Measurements from ENCODE around the gene FOXI2. TPM values are rescaled to one million over a fixed set of nuclear protein-coding genes. Genes with fewer than 3 reads are reported as not detected.

The FOXI2 gene
- total RNA-seq, 2 experiments from 2014 or later: not detected

DNA sequence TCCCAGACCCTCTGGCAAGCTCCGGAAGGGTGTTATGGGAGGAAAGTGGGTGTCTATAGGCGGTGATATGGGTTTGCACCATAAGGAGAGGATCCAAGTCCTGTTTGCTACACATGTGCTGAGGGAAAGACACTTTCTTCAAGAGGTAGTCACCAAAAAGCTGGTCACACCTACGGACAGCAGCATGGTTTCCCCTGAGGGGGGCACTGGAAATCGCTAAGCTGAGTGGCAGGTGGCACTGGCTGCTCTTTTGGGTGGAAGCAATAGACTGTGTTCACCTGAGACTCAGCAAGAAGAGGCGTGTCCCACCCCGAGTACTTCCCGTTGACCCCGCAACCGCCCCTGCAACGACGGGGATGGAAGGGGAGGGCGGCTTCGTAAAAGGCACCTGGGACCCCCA lies 1.8 kb upstream of the FOXI2 start:
- Mint-ChIP-seq H3K27me3 (peaks cover 42% of the 10 kb centered on the region), H3K4me1 (no peaks in the 10 kb centered on the region), H3K9me3 (no peaks in the 10 kb centered on the region), H3K4me3 (no peak overlapping the region), H3K36me3 (ENCODE audit: low read depth) (no peaks in the 10 kb centered on the region), H3K27ac (no peak overlapping the region)
- POLR2A ChIA-PET: no interaction called here
- DNase-seq: no peak
- CTCF ChIA-PET: interaction anchor here (1.2 kb wide), 1 partner anchor 19 kb away, joined by 5 read pairs; no protein-coding TSS in a partner anchor

DNA sequence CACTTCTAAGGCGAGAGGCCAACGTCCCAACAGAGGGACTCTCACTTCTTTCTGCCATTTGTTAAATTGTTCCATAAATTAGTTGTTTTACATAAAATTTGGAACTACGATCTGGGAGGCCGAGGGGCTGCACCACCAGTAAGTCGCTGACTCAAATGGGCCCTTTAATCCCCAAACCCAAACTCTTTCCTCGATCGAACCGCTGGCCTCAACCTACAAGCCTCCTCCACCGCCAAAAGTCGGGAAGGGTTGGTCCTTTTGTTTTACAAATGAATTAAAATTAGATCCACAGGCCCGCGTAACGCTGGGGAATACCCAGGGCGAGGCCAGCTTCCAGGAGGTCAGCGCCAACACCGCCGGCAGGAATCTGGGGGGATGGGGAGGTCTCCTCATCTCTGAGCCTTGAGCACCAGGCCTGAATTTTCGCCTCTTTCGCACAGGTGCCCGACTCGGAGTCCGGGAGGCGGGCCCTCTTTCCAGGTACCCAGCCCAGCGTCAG lies 1.2 kb upstream of the FOXI2 start:
- no peak for DNase-seq
- Mint-ChIP-seq H3K9me3 (no peaks in the 10 kb centered on the region), H3K4me1 (no peaks in the 10 kb centered on the region), H3K36me3 (ENCODE audit: low read depth) (no peaks in the 10 kb centered on the region), H3K27ac (no peak overlapping the region), H3K4me3 (no peak overlapping the region), H3K27me3 (peaks cover 42% of the 10 kb centered on the region)
- ChIA-PET CTCF (no interaction called here), POLR2A (no interaction called here)

DNA sequence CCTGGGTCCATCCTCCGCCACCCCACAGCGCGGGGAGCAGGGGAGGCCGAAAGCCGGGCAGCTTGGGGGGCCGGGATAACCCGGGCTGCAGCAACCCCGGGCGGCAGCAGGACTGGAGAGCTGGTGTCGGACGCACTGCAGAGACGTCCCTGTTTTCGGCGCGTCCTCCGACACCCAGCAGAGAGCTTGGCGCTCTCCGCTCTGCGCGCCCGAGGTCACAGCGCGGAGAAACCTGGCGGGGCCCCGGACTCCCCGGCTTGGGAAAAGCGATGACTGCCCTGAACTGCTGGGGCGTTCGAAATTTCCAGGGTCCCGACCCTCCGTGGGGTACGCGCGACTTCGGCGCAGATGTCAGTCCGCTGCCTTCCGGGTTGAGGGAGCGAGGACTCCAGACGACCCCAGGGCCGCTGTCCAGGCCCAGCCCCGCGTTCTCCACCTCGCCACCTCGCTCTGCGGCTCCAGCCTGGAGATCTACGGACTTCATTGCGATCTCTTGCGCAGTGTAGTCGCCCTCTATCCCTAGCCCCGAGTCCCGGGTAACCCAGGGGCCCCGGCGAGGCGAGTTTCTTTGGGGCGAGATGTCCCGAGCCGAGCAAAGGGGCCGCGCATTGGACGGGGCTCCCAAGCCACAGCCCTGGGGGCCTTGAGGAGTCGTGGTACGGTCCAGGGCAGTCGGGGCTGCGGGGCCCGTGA lies 617 bp upstream of the FOXI2 start:
- Mint-ChIP-seq H3K4me3 (no peak overlapping the region), H3K27ac (no peak overlapping the region), H3K27me3 (peaks cover 42% of the 10 kb centered on the region), H3K36me3 (ENCODE audit: low read depth) (no peaks in the 10 kb centered on the region), H3K9me3 (no peaks in the 10 kb centered on the region), H3K4me1 (no peaks in the 10 kb centered on the region)
- ChIA-PET POLR2A (no interaction called here), CTCF (no interaction called here)
- DNase-seq: no peak

DNA sequence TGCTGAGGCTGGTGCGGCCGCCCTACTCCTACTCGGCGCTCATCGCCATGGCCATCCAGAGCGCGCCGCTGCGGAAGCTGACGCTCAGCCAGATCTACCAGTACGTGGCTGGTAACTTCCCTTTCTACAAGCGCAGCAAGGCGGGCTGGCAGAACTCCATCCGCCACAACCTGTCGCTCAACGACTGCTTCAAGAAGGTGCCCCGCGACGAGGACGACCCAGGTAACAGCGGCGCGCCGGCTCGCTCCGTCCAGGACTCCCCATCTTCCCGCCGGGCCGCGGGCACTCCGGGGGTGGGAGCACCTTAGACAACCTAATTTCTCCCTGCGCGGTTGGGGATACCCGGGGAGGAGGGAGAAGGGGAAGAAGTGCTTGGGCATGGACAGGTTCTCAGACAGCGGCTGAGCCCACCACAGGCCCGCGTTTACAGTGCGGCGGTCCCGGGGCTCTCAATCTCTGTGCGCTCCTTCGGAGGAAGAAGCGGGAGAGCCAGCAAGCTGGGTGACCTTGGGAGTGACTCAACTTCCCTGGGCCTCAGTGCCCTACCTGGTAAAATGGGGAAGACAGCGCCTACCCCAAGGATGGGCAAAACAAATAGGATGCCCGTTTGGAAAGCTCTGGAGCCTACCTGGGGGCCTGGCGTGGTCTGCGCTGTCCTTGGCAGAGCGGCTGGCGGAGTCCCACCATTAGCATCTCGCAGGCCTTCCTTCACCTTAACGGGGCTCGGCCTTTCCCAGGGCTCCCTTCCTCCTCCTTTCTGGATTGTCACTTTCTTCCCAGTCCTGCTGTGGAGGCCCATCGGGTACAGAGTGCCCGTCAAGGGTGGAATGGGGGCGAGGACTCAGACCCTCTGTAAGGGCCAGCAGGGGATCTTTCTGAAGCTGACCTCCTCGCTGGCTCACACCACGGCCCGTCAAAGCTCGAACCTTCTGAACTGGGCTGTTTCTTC lies 852 bp downstream of the FOXI2 start:
- Mint-ChIP-seq H3K27me3 (peaks cover 39% of the 10 kb centered on the region), H3K36me3 (ENCODE audit: low read depth) (no peaks in the 10 kb centered on the region), H3K9me3 (no peaks in the 10 kb centered on the region), H3K4me1 (no peaks in the 10 kb centered on the region), H3K27ac (no peak overlapping the region), H3K4me3 (no peak overlapping the region)
- ChIA-PET CTCF (no interaction called here), POLR2A (no interaction called here)
- DNase-seq: no peak

DNA sequence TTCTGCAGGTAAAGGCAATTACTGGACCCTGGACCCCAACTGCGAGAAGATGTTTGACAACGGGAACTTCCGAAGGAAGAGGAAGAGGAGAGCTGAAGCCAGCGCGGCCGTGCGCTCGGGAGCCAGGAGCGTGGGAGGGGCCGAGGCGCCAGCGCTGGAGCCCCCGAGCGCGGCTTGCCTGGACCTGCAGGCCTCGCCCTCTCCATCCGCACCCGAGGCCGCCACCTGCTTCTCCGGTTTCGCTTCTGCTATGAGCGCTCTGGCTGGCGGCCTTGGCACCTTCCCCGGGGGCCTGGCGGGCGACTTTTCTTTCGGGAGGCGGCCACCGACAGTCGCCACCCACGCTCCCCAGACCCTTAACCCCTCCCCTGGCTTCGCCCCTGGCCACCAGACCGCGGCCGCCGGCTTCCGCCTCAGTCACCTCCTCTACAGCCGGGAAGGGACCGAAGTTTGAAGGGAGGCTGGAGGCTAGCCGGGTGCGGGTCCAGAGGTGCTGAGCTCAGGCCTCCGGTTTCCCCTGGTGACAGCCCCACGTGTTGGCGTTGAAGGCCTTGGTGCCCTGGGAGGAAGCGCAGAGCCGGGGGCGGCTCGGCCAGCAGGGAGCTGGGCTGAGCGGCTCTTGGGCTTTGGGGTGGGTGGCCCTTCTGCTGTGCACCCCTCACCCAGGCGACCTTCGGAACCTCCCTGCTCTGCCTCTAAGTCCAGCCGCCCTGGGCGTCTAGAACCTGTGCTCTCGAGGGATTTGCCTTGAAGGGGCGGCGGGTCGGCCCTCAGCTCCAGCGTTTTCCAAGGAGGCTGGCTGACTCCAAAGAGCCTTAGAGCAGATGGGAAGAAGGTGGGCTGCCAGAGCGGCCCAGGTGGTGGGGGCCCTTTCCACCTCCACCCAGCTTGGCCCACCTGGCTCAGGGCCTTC lies 1.8 kb downstream of the FOXI2 start:
- Mint-ChIP-seq H3K9me3 (no peaks in the 10 kb centered on the region), H3K36me3 (ENCODE audit: low read depth) (no peaks in the 10 kb centered on the region), H3K4me1 (no peaks in the 10 kb centered on the region), H3K4me3 (no peak overlapping the region), H3K27ac (no peak overlapping the region), H3K27me3 (peaks cover 30% of the 10 kb centered on the region)
- DNase-seq: no peak
- CTCF ChIA-PET: no interaction called here
- POLR2A ChIA-PET: no interaction called here

DNA sequence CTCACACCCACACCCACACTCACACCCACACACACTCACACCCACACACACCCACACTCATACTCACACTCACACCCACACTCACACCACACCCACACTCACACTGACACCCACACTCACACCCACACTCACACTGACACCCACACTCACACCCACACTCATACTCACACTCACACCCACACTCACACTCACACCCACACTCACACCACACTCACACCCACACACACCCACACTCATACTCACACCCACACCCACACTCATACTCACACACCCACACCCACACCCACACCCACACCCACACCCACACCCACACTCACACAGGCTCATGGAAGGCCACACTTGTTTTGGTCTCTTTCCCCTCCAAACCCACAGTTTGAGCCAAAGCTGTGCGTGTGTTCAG lies 2.9 kb downstream of the FOXI2 start:
- Mint-ChIP-seq H3K4me1 (no peaks in the 10 kb centered on the region), H3K9me3 (no peaks in the 10 kb centered on the region), H3K4me3 (no peak overlapping the region), H3K27me3 (peaks cover 19% of the 10 kb centered on the region), H3K36me3 (ENCODE audit: low read depth) (no peaks in the 10 kb centered on the region), H3K27ac (no peak overlapping the region)
- ChIA-PET POLR2A (no interaction called here), CTCF (no interaction called here)
- DNase-seq: no peak

DNA sequence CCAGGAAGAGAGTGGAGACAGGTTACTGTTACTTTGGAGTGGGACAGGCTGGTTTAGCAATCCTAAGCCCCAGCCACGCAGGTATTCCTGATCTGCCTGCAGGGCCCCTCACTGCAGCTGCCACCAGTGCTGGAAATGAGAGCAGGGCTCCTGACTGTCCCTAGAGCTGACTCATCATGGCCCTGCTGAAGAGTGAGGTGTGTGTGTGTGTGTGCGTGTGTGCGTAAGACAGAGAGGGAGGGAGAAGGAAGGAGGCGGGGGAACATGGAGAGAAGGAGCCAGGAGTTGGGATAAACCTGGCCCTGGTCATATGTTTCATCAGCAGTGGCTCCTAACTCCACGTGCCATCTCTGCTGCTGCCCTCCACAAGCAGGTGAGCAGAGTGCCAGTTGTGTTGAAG lies 3.6 kb downstream of the FOXI2 start:
- Mint-ChIP-seq H3K4me1 (no peaks in the 10 kb centered on the region), H3K36me3 (ENCODE audit: low read depth) (no peaks in the 10 kb centered on the region), H3K4me3 (no peak overlapping the region), H3K27ac (no peak overlapping the region), H3K9me3 (no peaks in the 10 kb centered on the region), H3K27me3 (peaks cover 12% of the 10 kb centered on the region)
- ChIA-PET CTCF (no interaction called here), POLR2A (no interaction called here)
- DNase-seq: no peak

DNA sequence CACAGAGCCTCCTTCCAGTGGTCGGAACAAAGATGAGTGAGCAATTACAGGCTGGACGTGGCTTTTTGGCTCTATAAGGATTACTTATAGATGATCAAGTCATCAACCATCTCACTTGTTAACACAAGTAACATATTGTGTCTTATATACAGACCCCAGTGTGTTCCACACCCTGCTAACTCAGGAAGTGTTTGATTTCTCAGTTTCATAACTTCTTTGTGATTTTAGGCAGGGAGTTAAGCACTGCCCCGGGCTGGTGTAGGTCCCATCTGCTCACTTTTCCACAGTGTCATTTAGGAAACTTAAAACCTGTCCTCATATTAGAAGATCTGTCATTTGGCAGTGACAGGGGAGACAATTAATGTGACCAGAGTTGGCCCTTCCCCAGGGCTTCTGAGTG lies 6.2 kb downstream of the FOXI2 start:
- no peaks in the 10 kb centered on the region for H3K4me1 Mint-ChIP-seq
- POLR2A ChIA-PET: no interaction called here
- H3K27ac Mint-ChIP-seq: no peak overlapping the region
- H3K4me3 Mint-ChIP-seq: no peak overlapping the region
- CTCF ChIA-PET: no interaction called here
- no peak for DNase-seq
- H3K9me3 Mint-ChIP-seq: no peaks in the 10 kb centered on the region
- H3K36me3 Mint-ChIP-seq (ENCODE audit: low read depth): no peaks in the 10 kb centered on the region
- H3K27me3 Mint-ChIP-seq: peaks cover 2% of the 10 kb centered on the region

DNA sequence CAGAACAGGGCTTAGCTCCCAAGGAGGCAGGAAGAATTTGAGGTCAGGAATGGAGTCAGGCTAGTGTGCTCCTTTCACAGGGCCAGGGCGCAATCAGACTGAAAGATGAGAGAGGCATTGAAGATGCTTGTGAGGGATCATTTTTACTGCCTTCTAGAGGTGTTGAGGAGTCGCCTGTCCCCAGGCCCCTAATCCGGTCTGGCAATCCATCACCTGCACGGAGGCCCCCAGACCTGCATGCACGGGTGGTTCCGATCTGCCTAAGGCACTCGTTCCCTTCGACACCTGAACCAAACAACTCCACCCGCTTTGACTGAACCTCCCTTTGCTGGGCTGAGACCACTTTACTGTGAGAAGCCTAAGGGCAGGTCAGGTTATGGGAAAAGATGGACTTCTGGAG lies 8.0 kb downstream of the FOXI2 start:
- no peak overlapping the region for H3K27ac Mint-ChIP-seq
- no peaks in the 10 kb centered on the region for H3K36me3 Mint-ChIP-seq (ENCODE audit: low read depth)
- H3K4me1 Mint-ChIP-seq: no peaks in the 10 kb centered on the region
- no peaks in the 10 kb centered on the region for H3K27me3 Mint-ChIP-seq
- ChIA-PET POLR2A (no interaction called here), CTCF (no interaction called here)
- no peak overlapping the region for H3K4me3 Mint-ChIP-seq
- H3K9me3 Mint-ChIP-seq: no peaks in the 10 kb centered on the region
- no peak for DNase-seq

DNA sequence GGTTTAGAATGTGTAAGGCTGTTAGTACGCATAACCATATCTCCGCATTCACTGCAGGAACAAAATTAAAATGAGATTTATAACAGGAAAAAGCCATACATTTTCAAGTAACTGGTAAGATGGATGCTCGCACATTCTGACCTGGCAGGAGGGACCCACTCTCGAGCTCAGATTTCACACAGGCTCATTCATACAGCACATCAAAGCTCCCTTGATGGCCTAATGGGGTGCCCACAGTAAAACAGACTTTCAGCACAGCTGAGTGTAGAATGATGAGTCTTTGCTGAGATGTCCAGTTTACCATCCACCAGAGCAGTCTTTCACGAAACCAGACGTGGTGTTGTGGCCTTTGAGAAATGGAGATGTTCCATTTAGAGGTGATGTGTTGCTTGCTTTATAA lies 8.9 kb downstream of the FOXI2 start:
- POLR2A ChIA-PET: no interaction called here
- CTCF ChIA-PET: no interaction called here

DNA sequence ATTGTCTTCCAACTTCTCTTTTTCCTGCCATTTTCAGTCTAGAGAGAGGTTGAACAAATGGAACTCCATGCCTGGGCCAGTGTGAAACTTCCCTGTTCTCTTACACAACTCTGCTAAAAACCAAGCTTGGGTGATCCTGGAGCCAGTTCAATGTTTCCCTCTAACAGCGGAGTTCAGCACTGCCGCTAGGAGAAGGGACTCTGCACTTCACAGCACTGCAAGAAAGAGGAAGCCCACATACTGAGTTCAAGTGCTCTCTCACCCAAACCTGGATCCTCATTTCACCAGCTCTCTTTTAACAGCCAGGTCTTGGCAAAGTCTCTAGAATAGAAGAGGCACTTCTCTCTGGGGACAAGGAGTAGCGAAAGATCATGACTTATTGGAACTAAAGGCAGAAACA lies 18.8 kb downstream of the FOXI2 start:
- CTCF ChIA-PET: no interaction called here
- H3K27me3 Mint-ChIP-seq: no peaks in the 10 kb centered on the region

More for the DNA sequence above, 8.9 kb downstream of the FOXI2 start:
- Mint-ChIP-seq H3K27ac (no peak overlapping the region), H3K27me3 (no peaks in the 10 kb centered on the region), H3K4me3 (no peak overlapping the region), H3K9me3 (no peaks in the 10 kb centered on the region), H3K36me3 (ENCODE audit: low read depth) (no peaks in the 10 kb centered on the region), H3K4me1 (no peaks in the 10 kb centered on the region)
- no peak for DNase-seq

DNA sequence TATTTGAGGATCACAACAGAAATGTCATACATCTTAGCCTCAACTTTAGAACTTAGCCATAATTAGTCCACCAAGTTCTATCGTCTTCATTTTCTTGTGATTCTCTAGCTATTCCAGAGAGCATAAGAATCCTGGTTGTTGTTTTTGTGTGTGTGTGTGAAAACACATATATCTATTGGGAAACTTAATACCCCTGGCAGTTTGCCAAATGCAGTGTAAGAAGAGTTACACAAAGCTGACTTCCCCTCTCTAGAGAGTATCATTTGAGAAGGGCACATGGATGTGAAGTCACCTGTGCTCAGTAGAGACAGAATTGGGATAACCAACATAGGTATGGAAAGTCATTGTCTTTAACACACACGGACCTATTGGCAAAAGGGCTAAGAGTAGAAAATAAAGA lies 19.3 kb downstream of the FOXI2 start:
- H3K36me3 Mint-ChIP-seq (ENCODE audit: low read depth): no peaks in the 10 kb centered on the region
- ChIA-PET POLR2A (no interaction called here), CTCF (no interaction called here)
- no peak overlapping the region for H3K4me3 Mint-ChIP-seq
- no peaks in the 10 kb centered on the region for H3K27me3 Mint-ChIP-seq
- H3K9me3 Mint-ChIP-seq: no peaks in the 10 kb centered on the region
- H3K27ac Mint-ChIP-seq: no peak overlapping the region
- no peak for DNase-seq
- no peaks in the 10 kb centered on the region for H3K4me1 Mint-ChIP-seq

More for the DNA sequence above, 18.8 kb downstream of the FOXI2 start:
- no peak overlapping the region for H3K4me3 Mint-ChIP-seq
- H3K9me3 Mint-ChIP-seq: no peaks in the 10 kb centered on the region
- no peaks in the 10 kb centered on the region for H3K36me3 Mint-ChIP-seq (ENCODE audit: low read depth)
- POLR2A ChIA-PET: no interaction called here
- H3K4me1 Mint-ChIP-seq: no peaks in the 10 kb centered on the region
- H3K27ac Mint-ChIP-seq: no peak overlapping the region
- no peak for DNase-seq

DNA sequence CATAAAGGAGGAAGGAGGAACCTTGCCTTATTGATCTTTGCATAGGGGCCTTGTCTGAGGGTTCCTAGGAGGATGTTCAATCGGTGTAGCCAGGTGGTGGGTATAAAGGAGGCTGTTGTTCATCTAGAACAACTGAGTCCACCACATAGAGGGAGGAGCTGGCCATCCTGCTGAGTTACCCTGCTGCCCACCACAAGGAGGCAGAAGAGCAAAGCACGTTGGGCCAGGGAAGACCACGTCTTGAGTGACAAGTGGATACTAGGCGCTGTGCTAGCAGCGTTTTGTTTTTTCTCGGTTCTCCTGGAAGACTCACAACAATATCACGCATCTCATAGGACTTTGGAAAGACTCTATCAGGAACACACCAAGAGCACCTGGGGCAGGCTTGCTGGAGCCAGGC lies 20.0 kb downstream of the FOXI2 start:
- no peaks in the 10 kb centered on the region for H3K4me1 Mint-ChIP-seq
- peaks cover 3% of the 10 kb centered on the region for H3K27me3 Mint-ChIP-seq
- ChIA-PET CTCF (no interaction called here), POLR2A (no interaction called here)
- H3K4me3 Mint-ChIP-seq: no peak overlapping the region
- no peaks in the 10 kb centered on the region for H3K9me3 Mint-ChIP-seq
- DNase-seq: no peak
- no peak overlapping the region for H3K27ac Mint-ChIP-seq
- no peaks in the 10 kb centered on the region for H3K36me3 Mint-ChIP-seq (ENCODE audit: low read depth)

All from activated CD4-positive, alpha-beta memory T cell treated with anti-CD3 and anti-CD28 coated beads, Interleukin-2, amount 10 ng/mL, durations not matched to agents 7 days and 5 days (primary cell).